HepG2 (cell line): ENCODE measurements around the gene USP27X. TPM values are rescaled to one million over a fixed set of nuclear protein-coding genes. Genes with fewer than 3 reads are reported as not detected.

Source experiments
- ERF ChIP-seq: IDR thresholded peaks from 2 replicates; pipeline ENCODE4 v1.6.1; 2018; ENCODE audit warnings: missing biosample characterization, missing genetic modification reagents
- HMG20A ChIP-seq: IDR thresholded peaks from 2 replicates; pipeline ENCODE4 v1.6.1; 2016; ENCODE audit warnings: borderline replicate concordance
- KLF6 ChIP-seq: IDR thresholded peaks from 2 replicates; pipeline ENCODE4 v1.8.0; 2016; ENCODE audit warnings: missing biosample characterization, missing genetic modification reagents
- SMAD1 ChIP-seq: sonication (generic); formaldehyde crosslinking; IDR thresholded peaks from 2 replicates; pipeline ENCODE4 v1.4.0; 2020; ENCODE audit warnings: missing genetic modification reagents, low read depth, mild to moderate bottlenecking, borderline replicate concordance
- SRY ChIP-seq: sonication (generic); formaldehyde crosslinking; IDR thresholded peaks from 2 replicates; pipeline ENCODE4 v1.8.0; 2022; ENCODE audit warnings: mild to moderate bottlenecking, missing genetic modification reagents
- ZNF775 ChIP-seq: sonication (generic); formaldehyde crosslinking; IDR thresholded peaks from 2 replicates; pipeline ENCODE4 v1.4.0; 2020; ENCODE audit warnings: missing genetic modification reagents, mild to moderate bottlenecking, moderate library complexity, borderline replicate concordance
- polyA plus RNA-seq, 8 experiments: library from polyadenylated mRNA; depleted of rRNA in 3 of 8; stranded (reverse) in 7 of 8; unstranded in 1 of 8; fragments of >200 nt; fragmentation: Illumina TruSeq in 4 of 8; extraction: Trizol in 4 of 8; gene quantifications; 2 replicates each; pipeline versions ENCODE4 v1.2.1 to v1.2.3, GENCODE V29; 2011 to 2016; ENCODE audit warnings: low read depth in 4 of 8, missing spikeins in 1 of 8, mixed read lengths in 1 of 8; ENCODE audit not compliant: insufficient read depth in 1 of 8
- total RNA-seq, 5 experiments: library from RNA; depleted of rRNA; stranded (reverse); fragments of >200 nt; fragmentation: Illumina TruSeq; extraction: Trizol; gene quantifications; 2 replicates each; pipeline ENCODE4 v1.2.3, GENCODE V29; 2016; ENCODE audit warnings: low read depth in 1 of 5
- TF ChIP-seq, protein P1 (sequence below): sonication (generic); formaldehyde crosslinking; IDR thresholded peaks from 2 replicates; pipeline ENCODE4 v1.4.0; 2020; ENCODE audit warnings: mild to moderate bottlenecking, missing genetic modification reagents
- TF ChIP-seq, protein P2 (sequence below): sonication (generic); formaldehyde crosslinking; conservative IDR thresholded peaks from 2 replicates; pipeline ENCODE4 v1.4.0; 2020; ENCODE audit warnings: missing genetic modification reagents
- TF ChIP-seq, protein P3 (sequence below): sonication (generic); formaldehyde crosslinking; IDR thresholded peaks from 2 replicates; pipeline ENCODE4 v1.5.0; 2020; ENCODE audit warnings: mild to moderate bottlenecking, missing genetic modification reagents, borderline replicate concordance
- TF ChIP-seq, protein P4 (sequence below): IDR thresholded peaks from 2 replicates; pipeline ENCODE4 v1.6.1; 2016; ENCODE audit warnings: low read depth, control low read depth

Gene USP27X
- total and polyA plus RNA-seq, 2 of the 13 experiments (the other 11 are each of a cell fraction or from before 2014, with no cell fraction given): 7.2 to 9.7 TPM

DNA sequence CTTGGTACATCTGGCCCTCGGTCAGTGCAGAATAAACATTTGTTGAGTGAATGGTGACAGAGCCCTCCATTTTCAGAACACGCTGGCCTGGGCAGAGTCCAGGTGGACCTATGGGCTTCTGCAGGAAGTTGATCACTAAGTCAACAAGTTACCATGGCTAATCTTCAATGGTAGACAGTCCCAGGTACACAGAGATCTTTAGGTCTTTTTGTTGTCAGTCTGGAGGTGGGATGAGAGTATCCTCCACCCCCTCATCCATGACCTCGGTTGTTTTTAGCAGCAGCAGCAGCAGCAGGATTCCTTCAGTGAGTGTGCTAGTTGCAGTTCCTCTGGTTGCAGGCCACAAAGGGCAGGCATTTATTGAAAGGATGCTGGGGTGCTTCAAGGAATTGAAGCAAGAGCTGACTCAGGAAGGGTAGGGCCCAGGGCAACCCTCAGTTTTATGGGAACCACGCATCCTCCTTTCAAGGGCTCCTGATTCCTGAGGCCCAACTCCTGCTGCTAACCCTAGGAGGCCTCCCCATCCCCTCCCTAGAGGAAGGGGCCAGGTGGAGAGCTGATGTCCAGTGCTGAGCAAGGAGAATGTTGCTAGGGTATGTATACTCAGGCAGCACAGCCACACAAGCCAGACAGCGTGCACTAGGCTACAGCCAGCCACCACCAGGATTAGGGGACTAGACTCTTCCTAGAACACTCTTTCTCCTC, 1.7 kb upstream of the USP27X start (continued):
- no peak for TF ChIP-seq ZNF775 (CRISPR knock-in tag)
- no peak for TF ChIP-seq KLF6
- TF ChIP-seq, protein P1, sequence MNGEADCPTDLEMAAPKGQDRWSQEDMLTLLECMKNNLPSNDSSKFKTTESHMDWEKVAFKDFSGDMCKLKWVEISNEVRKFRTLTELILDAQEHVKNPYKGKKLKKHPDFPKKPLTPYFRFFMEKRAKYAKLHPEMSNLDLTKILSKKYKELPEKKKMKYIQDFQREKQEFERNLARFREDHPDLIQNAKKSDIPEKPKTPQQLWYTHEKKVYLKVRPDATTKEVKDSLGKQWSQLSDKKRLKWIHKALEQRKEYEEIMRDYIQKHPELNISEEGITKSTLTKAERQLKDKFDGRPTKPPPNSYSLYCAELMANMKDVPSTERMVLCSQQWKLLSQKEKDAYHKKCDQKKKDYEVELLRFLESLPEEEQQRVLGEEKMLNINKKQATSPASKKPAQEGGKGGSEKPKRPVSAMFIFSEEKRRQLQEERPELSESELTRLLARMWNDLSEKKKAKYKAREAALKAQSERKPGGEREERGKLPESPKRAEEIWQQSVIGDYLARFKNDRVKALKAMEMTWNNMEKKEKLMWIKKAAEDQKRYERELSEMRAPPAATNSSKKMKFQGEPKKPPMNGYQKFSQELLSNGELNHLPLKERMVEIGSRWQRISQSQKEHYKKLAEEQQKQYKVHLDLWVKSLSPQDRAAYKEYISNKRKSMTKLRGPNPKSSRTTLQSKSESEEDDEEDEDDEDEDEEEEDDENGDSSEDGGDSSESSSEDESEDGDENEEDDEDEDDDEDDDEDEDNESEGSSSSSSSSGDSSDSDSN (CRISPR knock-in tag): peak; percentile 55; the same call in 1 of the 2 replicates
- TF ChIP-seq HMG20A (CRISPR knock-in tag): no peak; the same call in 1 of the 2 replicates
- TF ChIP-seq, protein P2, sequence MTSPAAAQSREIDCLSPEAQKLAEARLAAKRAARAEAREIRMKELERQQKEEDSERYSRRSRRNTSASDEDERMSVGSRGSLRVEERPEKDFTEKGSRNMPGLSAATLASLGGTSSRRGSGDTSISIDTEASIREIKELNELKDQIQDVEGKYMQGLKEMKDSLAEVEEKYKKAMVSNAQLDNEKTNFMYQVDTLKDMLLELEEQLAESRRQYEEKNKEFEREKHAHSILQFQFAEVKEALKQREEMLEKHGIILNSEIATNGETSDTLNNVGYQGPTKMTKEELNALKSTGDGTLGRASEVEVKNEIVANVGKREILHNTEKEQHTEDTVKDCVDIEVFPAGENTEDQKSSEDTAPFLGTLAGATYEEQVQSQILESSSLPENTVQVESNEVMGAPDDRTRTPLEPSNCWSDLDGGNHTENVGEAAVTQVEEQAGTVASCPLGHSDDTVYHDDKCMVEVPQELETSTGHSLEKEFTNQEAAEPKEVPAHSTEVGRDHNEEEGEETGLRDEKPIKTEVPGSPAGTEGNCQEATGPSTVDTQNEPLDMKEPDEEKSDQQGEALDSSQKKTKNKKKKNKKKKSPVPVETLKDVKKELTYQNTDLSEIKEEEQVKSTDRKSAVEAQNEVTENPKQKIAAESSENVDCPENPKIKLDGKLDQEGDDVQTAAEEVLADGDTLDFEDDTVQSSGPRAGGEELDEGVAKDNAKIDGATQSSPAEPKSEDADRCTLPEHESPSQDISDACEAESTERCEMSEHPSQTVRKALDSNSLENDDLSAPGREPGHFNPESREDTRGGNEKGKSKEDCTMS: no peak
- TF ChIP-seq ERF (CRISPR knock-in tag): no peak
- no peak for TF ChIP-seq SRY (CRISPR knock-in tag)
- no peak for TF ChIP-seq SMAD1
- TF ChIP-seq, protein P3, sequence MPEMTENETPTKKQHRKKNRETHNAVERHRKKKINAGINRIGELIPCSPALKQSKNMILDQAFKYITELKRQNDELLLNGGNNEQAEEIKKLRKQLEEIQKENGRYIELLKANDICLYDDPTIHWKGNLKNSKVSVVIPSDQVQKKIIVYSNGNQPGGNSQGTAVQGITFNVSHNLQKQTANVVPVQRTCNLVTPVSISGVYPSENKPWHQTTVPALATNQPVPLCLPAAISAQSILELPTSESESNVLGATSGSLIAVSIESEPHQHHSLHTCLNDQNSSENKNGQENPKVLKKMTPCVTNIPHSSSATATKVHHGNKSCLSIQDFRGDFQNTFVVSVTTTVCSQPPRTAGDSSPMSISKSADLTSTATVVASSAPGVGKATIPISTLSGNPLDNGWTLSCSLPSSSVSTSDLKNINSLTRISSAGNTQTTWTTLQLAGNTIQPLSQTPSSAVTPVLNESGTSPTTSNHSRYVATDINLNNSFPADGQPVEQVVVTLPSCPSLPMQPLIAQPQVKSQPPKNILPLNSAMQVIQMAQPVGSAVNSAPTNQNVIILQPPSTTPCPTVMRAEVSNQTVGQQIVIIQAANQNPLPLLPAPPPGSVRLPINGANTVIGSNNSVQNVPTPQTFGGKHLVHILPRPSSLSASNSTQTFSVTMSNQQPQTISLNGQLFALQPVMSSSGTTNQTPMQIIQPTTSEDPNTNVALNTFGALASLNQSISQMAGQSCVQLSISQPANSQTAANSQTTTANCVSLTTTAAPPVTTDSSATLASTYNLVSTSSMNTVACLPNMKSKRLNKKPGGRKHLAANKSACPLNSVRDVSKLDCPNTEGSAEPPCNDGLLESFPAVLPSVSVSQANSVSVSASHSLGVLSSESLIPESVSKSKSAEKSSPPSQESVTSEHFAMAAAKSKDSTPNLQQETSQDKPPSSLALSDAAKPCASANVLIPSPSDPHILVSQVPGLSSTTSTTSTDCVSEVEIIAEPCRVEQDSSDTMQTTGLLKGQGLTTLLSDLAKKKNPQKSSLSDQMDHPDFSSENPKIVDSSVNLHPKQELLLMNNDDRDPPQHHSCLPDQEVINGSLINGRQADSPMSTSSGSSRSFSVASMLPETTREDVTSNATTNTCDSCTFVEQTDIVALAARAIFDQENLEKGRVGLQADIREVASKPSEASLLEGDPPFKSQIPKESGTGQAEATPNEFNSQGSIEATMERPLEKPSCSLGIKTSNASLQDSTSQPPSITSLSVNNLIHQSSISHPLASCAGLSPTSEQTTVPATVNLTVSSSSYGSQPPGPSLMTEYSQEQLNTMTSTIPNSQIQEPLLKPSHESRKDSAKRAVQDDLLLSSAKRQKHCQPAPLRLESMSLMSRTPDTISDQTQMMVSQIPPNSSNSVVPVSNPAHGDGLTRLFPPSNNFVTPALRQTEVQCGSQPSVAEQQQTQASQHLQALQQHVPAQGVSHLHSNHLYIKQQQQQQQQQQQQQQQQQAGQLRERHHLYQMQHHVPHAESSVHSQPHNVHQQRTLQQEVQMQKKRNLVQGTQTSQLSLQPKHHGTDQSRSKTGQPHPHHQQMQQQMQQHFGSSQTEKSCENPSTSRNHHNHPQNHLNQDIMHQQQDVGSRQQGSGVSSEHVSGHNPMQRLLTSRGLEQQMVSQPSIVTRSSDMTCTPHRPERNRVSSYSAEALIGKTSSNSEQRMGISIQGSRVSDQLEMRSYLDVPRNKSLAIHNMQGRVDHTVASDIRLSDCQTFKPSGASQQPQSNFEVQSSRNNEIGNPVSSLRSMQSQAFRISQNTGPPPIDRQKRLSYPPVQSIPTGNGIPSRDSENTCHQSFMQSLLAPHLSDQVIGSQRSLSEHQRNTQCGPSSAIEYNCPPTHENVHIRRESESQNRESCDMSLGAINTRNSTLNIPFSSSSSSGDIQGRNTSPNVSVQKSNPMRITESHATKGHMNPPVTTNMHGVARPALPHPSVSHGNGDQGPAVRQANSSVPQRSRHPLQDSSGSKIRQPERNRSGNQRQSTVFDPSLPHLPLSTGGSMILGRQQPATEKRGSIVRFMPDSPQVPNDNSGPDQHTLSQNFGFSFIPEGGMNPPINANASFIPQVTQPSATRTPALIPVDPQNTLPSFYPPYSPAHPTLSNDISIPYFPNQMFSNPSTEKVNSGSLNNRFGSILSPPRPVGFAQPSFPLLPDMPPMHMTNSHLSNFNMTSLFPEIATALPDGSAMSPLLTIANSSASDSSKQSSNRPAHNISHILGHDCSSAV (CRISPR knock-in tag): no peak
- TF ChIP-seq, protein P4, sequence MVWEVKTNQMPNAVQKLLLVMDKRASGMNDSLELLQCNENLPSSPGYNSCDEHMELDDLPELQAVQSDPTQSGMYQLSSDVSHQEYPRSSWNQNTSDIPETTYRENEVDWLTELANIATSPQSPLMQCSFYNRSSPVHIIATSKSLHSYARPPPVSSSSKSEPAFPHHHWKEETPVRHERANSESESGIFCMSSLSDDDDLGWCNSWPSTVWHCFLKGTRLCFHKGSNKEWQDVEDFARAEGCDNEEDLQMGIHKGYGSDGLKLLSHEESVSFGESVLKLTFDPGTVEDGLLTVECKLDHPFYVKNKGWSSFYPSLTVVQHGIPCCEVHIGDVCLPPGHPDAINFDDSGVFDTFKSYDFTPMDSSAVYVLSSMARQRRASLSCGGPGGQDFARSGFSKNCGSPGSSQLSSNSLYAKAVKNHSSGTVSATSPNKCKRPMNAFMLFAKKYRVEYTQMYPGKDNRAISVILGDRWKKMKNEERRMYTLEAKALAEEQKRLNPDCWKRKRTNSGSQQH: no peak; the same call in 1 of the 2 replicates
